HG02938 (cell line): ENCODE measurements around the gene CALML4.
"Not testable (repeated sequence)": the region's sequence is repeated elsewhere in the genome, so short reads cannot be mapped to it uniquely, and the experiment has no call there.

Experiments
- ATAC-seq: cut with Tn5 transposase; IDR thresholded peaks from one replicate; pipeline ENCODE4 v1.9.1; 2021; ENCODE audit warnings: mild to moderate bottlenecking, moderate library complexity; ENCODE audit not compliant: unreplicated experiment

CALML4 gene, protein sequence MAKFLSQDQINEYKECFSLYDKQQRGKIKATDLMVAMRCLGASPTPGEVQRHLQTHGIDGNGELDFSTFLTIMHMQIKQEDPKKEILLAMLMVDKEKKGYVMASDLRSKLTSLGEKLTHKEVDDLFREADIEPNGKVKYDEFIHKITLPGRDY

DNA sequence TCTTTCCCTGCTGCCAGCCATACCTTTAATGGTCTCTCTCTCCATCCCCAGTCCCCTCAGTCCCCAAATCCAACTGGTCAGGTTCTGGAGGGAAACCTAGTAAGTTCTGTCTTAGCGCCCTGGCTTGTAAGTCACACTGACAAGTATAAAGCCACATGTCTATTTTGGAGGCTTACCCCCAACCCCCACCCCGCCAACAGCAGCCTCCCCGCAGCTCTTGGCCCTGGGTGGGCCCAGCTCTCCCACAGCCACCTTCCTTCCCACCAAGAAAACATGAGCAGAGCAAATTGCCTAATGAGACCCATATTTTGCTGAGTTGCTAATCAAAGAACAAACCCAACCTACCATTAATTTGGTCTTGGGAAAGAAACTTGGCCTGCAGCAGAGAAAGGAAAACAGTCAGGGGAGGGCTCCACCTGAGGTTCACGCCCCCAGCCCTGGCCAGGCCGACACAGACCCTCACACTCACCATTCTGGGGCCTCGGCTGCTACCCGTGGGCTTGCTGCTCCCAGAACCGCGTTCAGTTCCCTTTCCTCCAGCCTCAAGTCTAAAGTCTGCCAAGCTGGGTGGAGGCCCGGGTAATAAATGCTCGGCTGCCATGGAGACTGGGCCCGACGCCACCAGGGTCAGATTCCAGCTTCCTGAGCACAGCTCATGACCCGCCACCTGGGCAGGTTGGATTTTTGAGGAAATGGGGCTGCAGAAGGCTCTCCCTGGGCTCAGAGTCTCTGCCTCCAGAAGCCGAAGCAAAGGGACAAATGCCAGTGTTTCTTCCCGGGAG, at the start of gene CALML4:
TSS of gene CALML4 (minus strand) at position 557 of the 782 bp plus-strand sequence. CDS start at position 472, 85 bp downstream.
- ATAC-seq, result no peak

DNA sequence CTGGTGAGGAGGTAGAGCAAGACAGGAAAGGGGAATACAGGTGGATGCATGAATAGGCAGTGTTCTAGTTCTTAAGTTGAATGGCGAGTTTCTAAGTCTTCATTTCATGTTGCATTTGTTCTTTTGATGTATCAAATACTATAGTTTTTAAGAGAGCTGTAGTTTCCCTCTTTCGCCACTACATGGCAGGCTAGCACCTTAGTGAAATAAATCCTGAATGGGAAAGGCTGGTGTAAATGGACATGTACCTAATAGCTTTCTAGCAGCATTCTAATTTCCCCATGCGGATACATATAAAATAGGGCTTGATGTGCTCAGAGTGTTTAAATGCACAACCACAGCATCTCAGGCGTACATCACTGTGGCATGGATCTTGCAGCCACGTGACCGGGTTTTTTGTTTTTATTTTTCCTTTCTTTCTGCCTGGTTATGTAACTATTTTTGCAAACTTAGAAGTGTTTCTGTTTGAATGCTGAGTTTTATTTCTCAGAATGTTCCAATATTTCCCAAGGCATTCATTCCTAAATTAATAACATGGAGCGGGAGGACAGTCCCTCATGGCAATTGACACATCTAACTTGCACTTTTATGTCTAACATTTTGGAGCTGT, 47.9 kb upstream of the CALML4 start:
- no peak for ATAC-seq

DNA sequence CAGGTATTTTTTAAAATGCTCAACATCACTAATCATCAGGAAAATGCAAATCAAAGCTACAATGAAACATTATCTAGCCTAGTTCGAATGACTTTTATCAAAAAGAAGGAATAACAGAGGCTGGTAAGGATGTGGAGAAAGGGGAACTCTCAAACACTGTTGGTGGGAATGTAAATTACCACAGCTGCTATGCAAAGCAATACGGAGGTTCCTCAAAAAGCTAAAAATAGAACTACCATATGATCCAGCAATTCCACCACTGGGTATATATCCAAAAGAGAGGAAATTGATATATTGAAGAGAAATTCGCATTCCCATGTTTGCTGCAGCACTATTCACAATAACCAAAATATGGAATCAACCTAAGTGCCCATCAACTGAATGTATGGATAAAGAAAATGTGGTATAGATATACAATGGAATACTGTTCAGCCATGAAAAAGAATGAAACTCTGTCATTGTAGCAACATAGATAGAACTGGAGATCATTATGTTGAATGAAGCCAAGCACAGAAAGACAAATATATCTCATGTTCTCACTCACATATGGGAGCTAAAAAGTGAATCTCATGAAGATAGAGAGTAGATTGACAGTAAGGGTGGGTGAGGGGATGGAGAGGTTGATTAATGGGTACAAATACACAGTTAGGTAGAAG, 44.1 kb upstream of the CALML4 start:
- ATAC-seq, result no peak

DNA sequence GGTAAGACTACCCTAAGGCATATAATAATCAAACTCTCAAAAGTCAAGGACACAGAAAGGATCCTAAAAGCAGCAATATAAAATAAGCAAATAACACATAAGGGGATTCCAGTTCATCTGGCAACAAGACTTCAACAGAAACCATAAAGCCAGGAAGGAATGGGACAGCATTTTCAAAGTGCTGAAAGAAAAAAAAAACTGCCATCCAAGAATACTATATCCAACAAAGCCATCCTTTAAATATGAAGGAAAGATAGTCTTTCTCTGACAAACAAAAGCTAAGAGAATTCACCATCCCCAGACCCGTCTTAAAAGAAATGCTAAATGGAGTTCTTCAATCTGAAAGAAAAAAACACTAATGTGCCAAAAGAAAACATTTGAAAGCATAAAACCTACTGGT, 39.1 kb upstream of the CALML4 start:
- ATAC-seq, result no peak

DNA sequence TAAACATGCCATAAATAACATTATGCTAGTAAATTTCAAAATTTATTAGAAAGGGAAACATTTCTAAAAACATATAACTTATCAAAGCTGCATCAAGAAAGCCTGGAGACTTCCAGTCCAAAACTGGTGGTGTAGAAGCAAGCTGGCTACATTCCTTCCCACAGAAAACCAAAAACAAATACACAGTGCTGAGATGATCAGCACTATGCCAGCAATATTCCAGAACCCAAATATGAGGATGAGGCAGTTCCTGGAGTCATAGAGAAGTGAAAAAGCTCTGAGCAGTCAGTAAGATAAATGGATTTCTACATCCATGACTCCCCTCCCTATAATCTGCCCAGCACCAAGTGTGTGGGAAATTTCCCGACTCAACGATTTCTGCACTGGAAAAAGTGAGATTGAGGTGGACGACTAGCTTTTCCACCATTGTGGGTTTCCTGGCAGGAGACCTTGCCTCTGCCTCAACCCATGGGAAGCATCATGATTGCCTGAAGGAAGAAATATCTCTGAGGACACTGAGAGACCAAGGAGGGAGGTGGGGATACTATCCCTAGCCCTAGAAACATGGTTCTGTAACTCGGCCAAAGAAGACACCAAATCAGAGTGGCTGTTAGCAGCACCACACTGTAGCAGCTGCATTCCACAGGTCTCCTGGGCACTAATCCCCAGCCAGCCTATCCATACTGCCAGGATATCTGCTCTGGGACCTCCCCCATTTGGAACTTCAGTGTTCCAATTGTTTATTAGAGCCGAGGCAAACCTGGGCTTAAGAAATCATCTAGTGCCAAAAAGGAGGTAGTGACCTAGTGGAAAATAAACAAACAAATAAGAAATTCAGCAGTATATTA, 36.2 kb upstream of the CALML4 start:
- ATAC-seq, result no peak

DNA sequence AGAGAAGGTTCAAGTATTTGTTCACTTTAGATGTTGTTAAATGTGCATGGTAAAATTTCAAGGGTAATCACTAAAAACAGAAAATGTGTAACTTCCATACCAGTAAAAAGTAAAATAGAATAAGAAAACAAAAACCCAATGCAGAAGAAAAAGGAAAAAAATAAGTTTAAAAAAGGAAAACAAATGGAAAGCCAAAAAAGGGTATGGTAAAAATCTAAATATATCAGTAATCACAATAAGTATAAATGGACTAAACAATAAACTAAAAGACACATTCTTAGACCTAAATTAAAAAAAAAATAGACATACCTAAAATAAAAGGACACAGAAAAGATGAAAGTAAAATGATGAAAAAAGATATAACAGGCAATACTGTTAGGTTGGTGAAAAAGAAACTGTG, 33.9 kb upstream of the CALML4 start:
- no peak for ATAC-seq

DNA sequence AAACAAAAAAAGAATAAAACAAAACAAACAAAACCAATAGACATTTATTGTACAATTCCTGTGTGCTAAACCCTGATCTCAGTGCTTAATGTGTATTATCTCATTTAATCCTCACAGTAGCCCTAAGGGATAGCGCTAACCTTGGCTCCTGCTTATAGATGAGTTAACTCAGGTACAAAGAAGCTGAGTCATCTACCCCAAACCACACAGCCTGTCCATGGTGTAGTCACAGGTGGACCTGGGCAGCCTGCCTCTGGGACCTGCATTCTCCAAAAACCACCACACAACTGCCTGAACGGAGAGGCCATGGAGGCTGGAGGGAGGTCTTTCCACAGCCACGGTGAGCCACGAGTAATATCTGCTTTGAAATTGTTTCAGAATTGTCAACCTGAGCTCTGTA, 29.9 kb upstream of the CALML4 start:
- ATAC-seq, result no peak

DNA sequence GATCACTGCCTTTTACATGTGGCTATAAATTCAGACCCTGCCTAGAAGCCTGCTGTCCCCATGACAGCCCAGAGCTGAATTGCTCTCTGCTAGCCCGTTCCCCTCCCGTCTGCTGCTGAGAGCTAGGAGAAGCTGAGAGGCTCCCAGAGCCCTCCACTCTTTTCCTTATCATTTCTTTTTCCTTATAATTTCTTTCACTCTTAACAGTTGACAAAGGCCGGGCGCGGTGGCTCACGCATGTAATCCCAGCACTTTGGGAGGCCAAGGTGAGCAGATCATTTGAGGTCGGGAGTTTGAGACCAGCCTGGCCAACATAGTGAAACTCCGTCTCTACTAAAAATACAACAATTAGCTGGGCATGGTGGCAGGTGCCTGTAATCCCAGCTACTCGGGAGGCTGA, 29.4 kb upstream of the CALML4 start:
- ATAC-seq, result not testable (repeated sequence)

DNA sequence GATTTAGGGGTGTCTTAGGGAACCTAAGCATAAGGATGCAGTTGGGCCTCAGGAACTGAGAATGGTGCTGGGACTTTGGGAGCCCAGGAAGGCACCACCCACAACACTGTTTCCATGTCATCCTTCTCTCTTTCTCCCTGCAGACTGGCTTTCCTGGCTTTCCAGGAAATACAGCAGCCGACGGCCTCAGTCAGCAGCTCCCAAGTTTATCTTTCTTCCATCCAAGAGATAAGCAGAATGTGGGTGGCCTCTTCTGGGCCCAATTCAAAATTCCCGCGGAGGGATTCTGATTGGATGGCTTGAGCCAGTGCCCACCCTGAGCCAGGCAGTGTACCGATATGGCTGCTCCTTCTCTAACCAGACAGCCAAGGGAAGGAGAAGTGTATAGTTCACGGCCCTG, 28.9 kb upstream of the CALML4 start:
- no peak for ATAC-seq

DNA sequence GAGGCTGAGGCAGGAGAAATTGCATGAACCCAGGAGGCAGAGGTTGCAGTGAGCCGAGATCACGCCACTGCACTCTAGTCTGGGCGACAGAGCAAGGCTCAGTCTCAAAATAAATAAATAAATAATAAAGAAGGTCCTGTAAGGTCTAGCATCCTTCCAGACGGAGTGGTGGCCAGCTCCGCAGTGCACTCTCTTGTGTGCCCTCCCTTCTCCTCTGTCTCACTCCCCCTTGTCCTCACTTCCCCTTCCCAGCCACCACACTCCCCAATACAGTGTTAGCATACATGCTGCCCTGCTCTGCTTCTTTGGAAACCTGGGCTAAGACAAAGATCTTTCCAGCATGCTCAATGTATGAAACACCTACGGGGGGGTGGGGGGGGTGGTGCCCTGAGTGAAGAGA, 27.8 kb upstream of the CALML4 start:
- ATAC-seq, result no peak

DNA sequence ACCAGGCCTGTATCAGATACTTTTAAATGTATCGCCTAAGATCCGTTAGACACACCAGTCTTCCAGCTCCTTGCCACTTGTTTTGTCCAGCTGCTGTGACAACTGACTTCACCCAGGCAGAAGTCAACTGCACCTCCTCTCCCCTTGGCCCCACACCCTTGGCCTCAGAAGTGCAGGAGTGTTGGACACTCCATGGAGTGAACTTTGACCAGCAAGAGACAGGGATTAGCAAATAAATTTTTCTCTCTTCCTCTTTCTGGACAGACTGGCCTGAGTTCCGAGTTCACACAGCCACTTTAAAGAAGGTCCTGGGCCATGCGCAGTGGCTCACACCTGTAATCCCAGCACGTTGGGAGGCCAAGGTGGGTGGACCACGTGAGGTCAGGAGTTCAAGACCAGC, 27.3 kb upstream of the CALML4 start:
- no peak for ATAC-seq

DNA sequence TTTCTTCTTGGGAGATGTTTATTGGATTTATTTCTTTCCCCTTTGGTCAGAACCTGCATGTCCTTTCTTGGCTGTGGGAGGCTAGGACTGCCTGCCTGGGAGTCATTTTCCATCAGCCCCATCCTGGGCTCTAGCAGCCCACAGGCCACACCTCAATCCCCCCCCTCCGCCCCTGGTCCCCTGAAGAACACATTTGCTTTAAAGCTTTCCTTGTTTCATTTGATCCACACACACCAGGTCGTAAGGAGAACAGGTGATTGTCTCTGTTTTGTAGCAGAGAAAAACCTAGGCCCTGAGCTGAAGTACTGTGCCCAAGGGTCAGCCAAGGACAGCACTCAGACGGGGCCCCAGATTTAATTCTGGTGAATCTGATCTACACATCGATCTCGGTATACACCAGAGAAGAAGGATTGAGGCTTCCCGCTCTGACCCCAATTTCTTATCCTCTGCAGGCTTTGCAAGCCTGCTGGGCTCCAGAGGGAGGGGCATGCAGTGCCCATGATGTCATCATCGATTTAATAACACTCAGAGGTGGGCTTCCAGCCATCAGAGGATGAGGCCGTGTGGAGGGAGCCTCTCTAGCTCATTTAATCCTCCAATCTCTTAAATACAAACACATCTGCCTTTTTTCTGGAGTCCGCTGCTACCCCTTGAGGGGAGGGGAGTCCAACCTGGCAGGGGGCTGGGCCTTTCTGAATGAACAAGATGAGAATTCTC, 26.1 kb upstream of the CALML4 start:
- no peak for ATAC-seq

DNA sequence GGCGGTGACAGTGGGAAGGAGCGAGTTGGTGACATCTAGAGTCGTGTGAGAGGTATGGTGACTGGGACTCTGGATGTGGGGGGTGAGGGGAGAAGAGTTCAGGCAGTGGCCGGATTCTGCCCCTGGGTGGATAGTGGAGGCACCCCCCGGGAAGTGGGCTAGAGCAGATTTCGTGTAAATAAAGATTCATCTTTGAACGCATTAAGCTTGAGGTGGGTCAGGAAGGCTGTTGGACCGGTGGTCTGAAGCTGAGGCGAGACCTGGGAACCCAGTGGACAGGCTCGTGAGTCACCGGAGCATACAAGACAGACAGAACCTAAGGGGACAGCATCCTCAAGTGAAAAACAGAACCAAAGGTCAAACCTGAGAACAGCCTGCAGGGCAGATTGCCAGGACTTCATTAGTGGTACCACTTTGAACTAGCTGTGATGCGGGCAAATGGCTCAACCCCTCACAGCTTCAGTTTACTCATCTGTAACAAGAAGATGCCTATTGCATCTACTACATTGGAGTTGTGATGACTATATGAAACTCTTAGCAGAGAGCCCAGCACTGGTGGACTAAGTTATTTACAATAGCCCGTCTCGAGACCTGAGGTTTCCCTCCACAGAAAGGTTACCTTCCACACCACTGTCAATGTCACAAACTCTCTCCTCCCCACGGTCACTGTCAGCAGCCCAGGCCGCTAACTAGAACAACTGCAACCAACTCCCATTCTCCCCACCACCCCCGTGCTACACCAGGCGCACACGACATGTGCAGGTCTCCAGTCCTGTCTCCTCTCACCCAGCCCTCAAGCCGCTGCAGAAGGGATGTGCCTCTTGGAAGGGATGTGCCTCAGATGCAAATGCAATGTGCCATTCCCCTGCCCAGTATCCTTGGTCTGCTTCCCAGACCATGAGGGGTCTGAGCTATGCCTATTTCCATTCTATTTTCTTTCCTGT, 25.3 kb upstream of the CALML4 start:
- no peak for ATAC-seq

DNA sequence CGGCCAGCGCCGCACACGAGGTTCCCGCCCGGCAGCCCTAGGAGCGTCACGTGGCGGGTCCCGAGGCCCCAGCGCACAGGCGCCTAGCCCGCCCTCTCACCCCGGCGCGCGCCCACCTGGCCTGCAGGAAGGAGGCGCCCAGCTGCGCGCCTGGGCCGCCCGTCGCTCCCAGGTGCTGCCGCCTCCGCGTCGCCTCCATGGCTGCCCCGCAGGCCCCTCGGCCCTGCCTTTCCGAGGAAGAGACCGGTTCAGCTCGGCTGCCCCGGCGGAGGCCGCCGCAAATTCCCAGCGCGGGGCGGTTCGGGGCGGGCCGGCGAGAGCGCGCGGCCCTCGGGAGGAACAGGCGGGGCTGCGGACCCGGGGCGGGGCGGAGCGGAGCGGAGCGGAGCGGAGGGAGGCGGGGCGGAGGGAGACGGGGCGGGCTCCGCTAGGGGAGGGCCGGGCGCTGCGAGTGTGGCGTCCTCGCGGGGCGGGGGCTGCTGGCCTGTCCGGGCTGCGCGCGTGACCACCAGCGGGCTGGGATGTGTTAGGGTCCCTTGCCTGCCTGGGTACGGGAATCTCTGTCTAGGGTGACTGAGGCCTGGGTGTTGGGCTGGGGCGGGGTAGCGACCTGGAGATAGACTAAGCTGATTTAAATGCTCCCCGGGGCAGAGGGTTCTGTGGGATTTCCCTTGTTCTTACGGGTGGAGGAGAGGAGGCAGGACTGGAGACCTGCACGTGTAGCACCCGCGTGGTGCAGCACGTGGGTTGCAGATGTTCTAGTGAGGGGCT, 24.4 kb upstream of the CALML4 start, which contains the start of gene CLN6:
TSS of gene CLN6 (minus strand) at position 343 of the 771 bp plus-strand sequence. CDS start at position 199, 144 bp downstream.
- ATAC-seq, result peak; percentile 66

DNA sequence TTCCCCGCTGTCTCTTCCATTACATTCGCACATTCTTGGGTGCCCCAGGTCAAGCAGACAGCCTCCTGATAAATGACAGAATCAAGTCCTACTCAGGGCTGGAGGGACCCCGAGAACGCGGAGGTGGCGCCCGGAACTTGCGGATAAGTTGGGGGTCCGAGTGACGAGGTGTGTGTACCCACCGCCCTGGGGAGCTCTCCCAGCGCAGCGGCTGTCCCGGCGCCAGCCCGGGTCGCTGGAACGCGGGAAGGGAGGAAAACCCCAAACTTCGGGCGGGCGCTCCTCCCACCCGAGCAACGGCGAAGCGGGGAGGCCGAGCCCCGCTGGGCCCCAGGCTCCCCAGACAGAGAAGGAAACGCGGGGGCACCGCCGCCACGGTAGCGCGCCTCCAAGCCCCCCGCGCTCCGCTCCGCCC, 23.8 kb upstream of the CALML4 start:
- peak; percentile 2 for ATAC-seq

DNA sequence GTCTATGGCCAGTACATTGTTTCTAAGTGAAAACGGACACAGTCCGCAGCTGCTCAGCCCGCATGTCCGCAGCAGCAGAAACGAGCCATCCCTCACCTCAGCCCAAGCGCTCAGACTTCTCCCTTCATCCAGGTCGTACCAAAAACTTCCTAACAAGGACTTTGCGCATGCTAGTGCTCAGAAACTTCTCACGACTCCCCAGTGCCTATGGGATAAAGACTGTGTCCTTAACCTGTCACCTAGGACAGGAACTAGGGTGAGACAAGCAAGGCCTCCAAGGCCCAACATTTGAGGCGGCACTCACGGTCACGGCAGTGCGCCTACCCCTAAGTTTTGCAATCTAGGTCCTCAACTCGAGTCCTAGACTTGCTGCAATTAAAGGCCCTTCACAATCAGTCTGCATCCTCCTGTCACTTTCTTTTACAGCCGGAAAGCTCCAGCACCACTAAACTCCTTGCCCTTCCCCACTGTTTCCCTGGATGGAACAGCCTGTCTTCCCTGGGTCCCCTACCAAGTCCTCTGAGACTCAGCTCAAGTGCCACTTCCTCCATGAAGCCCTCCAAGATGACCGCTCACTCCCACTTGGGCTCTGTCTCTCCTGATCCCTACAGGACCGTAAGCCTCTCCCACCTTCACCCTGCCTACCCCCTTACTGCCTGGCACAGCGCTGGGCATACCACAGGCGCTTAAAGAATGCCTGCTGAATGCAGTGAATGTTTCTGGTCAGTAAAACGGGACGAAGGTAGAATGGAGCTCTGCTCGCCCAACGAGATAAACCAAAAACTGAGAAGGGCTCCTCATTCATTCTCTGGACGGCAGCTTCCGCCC, 23.2 kb upstream of the CALML4 start:
- no peak for ATAC-seq

DNA sequence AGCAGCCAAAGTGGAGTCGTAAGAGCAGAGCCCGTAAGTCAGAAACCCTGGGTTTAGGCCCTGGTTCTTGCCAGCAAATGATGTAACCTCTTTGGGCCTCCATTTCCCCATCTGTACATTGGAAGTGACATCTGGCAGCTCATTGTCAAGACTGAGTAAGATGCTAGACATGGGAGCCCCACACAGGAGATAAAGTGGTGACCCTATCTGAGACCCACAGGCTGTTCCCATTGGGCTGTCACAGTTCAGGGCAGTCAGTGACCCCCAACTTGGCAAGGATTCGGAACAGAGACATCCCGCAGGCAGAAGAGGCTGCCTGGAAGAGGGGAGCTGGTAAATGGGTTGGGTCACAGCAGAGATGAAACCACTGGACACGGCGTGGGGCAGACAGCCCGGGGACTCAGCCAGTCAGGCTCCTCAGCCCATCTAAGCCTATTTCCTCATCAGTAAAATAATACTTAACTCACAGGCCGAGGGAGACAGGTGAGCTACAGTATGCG, 22.6 kb upstream of the CALML4 start:
- no peak for ATAC-seq
